ENCODE measurements around the gene POMT1.

POMT1 gene

DNA sequence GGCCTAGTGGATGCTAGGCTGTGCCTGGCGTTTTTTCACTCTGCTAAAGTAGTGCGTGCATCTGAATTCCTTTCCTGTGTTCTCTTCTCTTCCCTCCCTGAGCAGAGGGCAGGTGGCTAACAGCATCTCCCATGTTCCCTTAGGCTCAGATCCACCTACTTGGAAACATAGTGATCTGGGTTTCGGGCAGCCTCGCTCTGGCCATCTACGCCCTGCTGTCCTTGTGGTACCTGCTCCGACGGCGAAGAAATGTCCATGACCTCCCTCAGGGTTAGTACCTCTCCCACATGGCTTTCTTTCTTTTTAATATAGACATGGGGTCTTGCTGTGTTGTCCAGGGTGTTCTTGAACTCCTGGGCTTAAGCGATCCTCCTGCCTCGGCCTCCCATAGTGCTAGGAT, 18.5 kb downstream of the POMT1 start:
- ATAC-seq = no peak
- no peak for TF ChIP-seq SNAI2 (CRISPR knock-in tag; IDR thresholded peaks at IDR 0.05)
- TF ChIP-seq RARB (CRISPR knock-in tag; IDR thresholded peaks at IDR 0.05) = no peak
- TF ChIP-seq ZNF70 (CRISPR knock-in tag; IDR thresholded peaks at IDR 0.05) = no peak
- no peak for TF ChIP-seq CSDC2 (CRISPR knock-in tag; IDR thresholded peaks at IDR 0.05)
- TF ChIP-seq GLIS3 (CRISPR knock-in tag; IDR thresholded peaks at IDR 0.05) = no peak
- no peak for TF ChIP-seq CREB5 (CRISPR knock-in tag; IDR thresholded peaks at IDR 0.05; ENCODE audit: low read depth)
- no peak for TF ChIP-seq ESRRG (CRISPR knock-in tag; IDR thresholded peaks at IDR 0.05)
- TF ChIP-seq ZFP30 (CRISPR knock-in tag; IDR thresholded peaks at IDR 0.05) = no peak
- no peak for TF ChIP-seq ARNTL (CRISPR knock-in tag; IDR thresholded peaks at IDR 0.05; ENCODE audit: borderline replicate concordance, low read depth)
- TF ChIP-seq, protein P1, sequence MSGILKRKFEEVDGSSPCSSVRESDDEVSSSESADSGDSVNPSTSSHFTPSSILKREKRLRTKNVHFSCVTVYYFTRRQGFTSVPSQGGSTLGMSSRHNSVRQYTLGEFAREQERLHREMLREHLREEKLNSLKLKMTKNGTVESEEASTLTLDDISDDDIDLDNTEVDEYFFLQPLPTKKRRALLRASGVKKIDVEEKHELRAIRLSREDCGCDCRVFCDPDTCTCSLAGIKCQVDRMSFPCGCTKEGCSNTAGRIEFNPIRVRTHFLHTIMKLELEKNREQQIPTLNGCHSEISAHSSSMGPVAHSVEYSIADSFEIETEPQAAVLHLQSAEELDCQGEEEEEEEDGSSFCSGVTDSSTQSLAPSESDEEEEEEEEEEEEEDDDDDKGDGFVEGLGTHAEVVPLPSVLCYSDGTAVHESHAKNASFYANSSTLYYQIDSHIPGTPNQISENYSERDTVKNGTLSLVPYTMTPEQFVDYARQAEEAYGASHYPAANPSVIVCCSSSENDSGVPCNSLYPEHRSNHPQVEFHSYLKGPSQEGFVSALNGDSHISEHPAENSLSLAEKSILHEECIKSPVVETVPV (CRISPR knock-in tag; IDR thresholded peaks at IDR 0.05) = no peak
- TF ChIP-seq ZNF8 (CRISPR knock-in tag; IDR thresholded peaks at IDR 0.05) = no peak

DNA sequence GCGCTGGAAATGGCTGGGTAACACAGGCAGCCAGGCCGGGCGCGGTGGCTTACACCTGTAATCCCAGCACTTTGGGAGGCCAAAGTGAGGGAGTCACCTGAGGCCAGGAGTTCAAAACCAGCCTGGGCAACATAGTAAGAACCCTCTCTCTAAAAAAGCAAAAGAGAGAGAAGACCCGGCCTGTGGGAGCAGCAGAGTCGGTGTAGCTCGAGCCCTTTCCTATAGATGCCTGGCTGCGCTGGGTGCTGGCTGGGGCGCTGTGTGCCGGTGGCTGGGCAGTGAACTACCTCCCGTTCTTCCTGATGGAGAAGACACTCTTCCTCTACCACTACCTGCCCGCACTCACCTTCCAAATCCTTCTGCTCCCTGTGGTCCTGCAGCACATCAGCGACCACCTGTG, 19.1 kb downstream of the POMT1 start:
- TF ChIP-seq ZNF8 (CRISPR knock-in tag; IDR thresholded peaks at IDR 0.05) = no peak
- no peak for TF ChIP-seq ZNF565 (CRISPR knock-in tag; conservative IDR thresholded peaks at IDR 0.05; ENCODE audit: low read depth)
- no peak for TF ChIP-seq BACH2 (CRISPR knock-in tag; IDR thresholded peaks at IDR 0.05; ENCODE audit: borderline replicate concordance)
- TF ChIP-seq CREB5 (CRISPR knock-in tag; IDR thresholded peaks at IDR 0.05; ENCODE audit: low read depth) = no peak
- no peak for TF ChIP-seq PPARA (CRISPR knock-in tag; IDR thresholded peaks at IDR 0.05; ENCODE audit: borderline replicate concordance)
- no peak for TF ChIP-seq POU6F1 (CRISPR knock-in tag; IDR thresholded peaks at IDR 0.05; ENCODE audit: borderline replicate concordance, low read depth)
- TF ChIP-seq, protein P2, sequence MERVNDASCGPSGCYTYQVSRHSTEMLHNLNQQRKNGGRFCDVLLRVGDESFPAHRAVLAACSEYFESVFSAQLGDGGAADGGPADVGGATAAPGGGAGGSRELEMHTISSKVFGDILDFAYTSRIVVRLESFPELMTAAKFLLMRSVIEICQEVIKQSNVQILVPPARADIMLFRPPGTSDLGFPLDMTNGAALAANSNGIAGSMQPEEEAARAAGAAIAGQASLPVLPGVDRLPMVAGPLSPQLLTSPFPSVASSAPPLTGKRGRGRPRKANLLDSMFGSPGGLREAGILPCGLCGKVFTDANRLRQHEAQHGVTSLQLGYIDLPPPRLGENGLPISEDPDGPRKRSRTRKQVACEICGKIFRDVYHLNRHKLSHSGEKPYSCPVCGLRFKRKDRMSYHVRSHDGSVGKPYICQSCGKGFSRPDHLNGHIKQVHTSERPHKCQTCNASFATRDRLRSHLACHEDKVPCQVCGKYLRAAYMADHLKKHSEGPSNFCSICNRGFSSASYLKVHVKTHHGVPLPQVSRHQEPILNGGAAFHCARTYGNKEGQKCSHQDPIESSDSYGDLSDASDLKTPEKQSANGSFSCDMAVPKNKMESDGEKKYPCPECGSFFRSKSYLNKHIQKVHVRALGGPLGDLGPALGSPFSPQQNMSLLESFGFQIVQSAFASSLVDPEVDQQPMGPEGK (CRISPR knock-in tag; IDR thresholded peaks at IDR 0.05; ENCODE audit: borderline replicate concordance) = no peak
- no peak for ATAC-seq

DNA sequence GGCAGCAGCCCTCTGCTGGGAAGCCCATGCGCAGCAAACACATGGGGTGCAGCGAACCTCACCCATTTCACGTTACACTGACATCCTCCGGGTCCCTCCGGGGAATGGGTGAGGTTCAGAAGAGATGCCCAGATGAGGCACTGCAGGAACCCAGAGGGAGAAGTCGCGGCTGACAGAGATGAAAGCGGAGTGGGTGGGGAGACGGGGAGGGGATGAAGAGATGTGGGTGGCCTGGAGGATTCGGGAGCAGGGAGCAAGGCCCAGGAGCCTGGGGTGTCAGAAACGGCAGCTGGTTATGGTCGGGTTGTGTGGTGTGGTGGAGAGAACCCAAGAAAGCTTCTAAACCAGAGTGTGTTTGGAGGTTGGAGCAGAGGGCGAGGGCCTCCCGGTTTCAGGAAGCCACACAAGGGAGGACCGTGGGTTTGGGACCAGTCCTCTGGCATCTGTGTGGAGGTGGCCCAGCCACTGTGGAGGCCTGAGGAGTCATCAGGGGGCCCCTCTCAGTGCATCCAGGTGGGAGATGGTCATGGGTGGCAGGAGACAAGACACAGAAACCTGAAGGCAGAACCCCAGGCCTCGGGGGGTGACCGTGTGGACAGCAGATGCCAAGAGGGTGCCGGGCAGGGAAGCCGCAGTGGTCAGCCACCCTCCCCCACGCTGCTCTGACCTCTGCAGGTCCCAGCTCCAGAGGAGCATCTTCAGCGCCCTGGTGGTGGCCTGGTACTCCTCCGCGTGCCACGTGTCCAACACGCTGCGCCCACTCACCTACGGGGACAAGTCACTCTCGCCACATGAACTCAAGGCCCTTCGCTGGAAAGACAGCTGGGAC, 19.8 kb downstream of the POMT1 start:
- ATAC-seq = peak; percentile 11; the same call in 2 of the 3 replicates
- TF ChIP-seq PPARA (CRISPR knock-in tag; IDR thresholded peaks at IDR 0.05; ENCODE audit: borderline replicate concordance) (no peak), POU6F1 (CRISPR knock-in tag; IDR thresholded peaks at IDR 0.05; ENCODE audit: borderline replicate concordance, low read depth) (no peak), ISL1 (CRISPR knock-in tag; IDR thresholded peaks at IDR 0.05) (no peak), CREB5 (CRISPR knock-in tag; IDR thresholded peaks at IDR 0.05; ENCODE audit: low read depth) (no peak), CSDC2 (CRISPR knock-in tag; IDR thresholded peaks at IDR 0.05) (no peak), BACH2 (CRISPR knock-in tag; IDR thresholded peaks at IDR 0.05; ENCODE audit: borderline replicate concordance) (no peak), ZNF565 (CRISPR knock-in tag; conservative IDR thresholded peaks at IDR 0.05; ENCODE audit: low read depth) (no peak), ZFP3 (CRISPR knock-in tag; IDR thresholded peaks at IDR 0.05) (no peak), OSR1 (CRISPR knock-in tag; IDR thresholded peaks at IDR 0.05) (no peak)
